ENCODE data around the gene ELMO2.

The ELMO2 gene

GRCh38 chr20:46361811-46362210 lies 44.6 kb downstream of the ELMO2 start:
- H3K4me1 ChIP-seq (ENCODE audit: control insufficient read depth, insufficient read depth, low read length): no peaks in the 10 kb centered on the region; the same call in 1 of the 2 replicates
- no peak for DNase-seq (ENCODE audit: low read depth, low spot score)

GRCh38 chr20:46361381-46361780 lies 45.0 kb downstream of the ELMO2 start:
- Histone ChIP-seq H3K36me3 (ENCODE audit: control insufficient read depth, insufficient read depth, low read length) (peaks cover 11% of the 10 kb centered on the region), H3K27me3 (ENCODE audit: control insufficient read depth, insufficient read depth, low read length) (no peaks in the 10 kb centered on the region), H3K27ac (ENCODE audit: low read length) (no peak overlapping the region), H3K9me3 (ENCODE audit: control insufficient read depth, insufficient read depth, low read length) (no peaks in the 10 kb centered on the region), H3K4me3 (ENCODE audit: low read length) (no peak overlapping the region), H3K4me1 (ENCODE audit: control insufficient read depth, insufficient read depth, low read length) (no peaks in the 10 kb centered on the region; the same call in 1 of the 2 replicates)
- DNase-seq (ENCODE audit: low read depth, low spot score): no peak
- WGBS (ENCODE audit: insufficient coverage, insufficient read length): no CpG with 5 or more reads among the region's 5 CpGs

More at GRCh38 chr20:46361811-46362210, 44.6 kb downstream of the ELMO2 start:
- H3K27me3 ChIP-seq (ENCODE audit: control insufficient read depth, insufficient read depth, low read length): no peaks in the 10 kb centered on the region
- no peaks in the 10 kb centered on the region for H3K9me3 ChIP-seq (ENCODE audit: control insufficient read depth, insufficient read depth, low read length)
- no CpG with 5 or more reads among the region's 2 CpGs for WGBS (ENCODE audit: insufficient coverage, insufficient read length)
- no peak overlapping the region for H3K4me3 ChIP-seq (ENCODE audit: low read length)
- no peak overlapping the region for H3K27ac ChIP-seq (ENCODE audit: low read length)
- H3K36me3 ChIP-seq (ENCODE audit: control insufficient read depth, insufficient read depth, low read length): peaks cover 10% of the 10 kb centered on the region; the same call in 1 of the 2 replicates

GRCh38 chr20:46359233-46359751 lies 47.1 kb downstream of the ELMO2 start:
- no CpG with 5 or more reads among the region's 10 CpGs for WGBS (ENCODE audit: insufficient coverage, insufficient read length)
- no peaks in the 10 kb centered on the region for H3K27me3 ChIP-seq (ENCODE audit: control insufficient read depth, insufficient read depth, low read length)
- H3K4me3 ChIP-seq (ENCODE audit: low read length): no peak overlapping the region
- no peaks in the 10 kb centered on the region for H3K9me3 ChIP-seq (ENCODE audit: control insufficient read depth, insufficient read depth, low read length)
- no peak overlapping the region for H3K27ac ChIP-seq (ENCODE audit: low read length)
- no peak for DNase-seq (ENCODE audit: low read depth, low spot score)
- peaks cover 16% of the 10 kb centered on the region for H3K36me3 ChIP-seq (ENCODE audit: control insufficient read depth, insufficient read depth, low read length)
- no peaks in the 10 kb centered on the region; the same call in 1 of the 2 replicates for H3K4me1 ChIP-seq (ENCODE audit: control insufficient read depth, insufficient read depth, low read length)

- WGBS (ENCODE audit: insufficient coverage, insufficient read length): no CpG with 5 or more reads among the region's 19 CpGs
- no peak overlapping the region for H3K27ac ChIP-seq (ENCODE audit: low read length)
- H3K4me3 ChIP-seq (ENCODE audit: low read length): no peak overlapping the region
- H3K4me1 ChIP-seq (ENCODE audit: control insufficient read depth, insufficient read depth, low read length): no peaks in the 10 kb centered on the region; the same call in 1 of the 2 replicates
- H3K9me3 ChIP-seq (ENCODE audit: control insufficient read depth, insufficient read depth, low read length): no peaks in the 10 kb centered on the region
- H3K27me3 ChIP-seq (ENCODE audit: control insufficient read depth, insufficient read depth, low read length): no peaks in the 10 kb centered on the region
- peaks cover 16% of the 10 kb centered on the region for H3K36me3 ChIP-seq (ENCODE audit: control insufficient read depth, insufficient read depth, low read length)
- DNase-seq (ENCODE audit: low read depth, low spot score): no peak
These were observed 47.9 kb downstream of the ELMO2 start for GRCh38 chr20:46358346-46359058.

- no peak for DNase-seq (ENCODE audit: low read depth, low spot score)
- Histone ChIP-seq H3K27me3 (ENCODE audit: control insufficient read depth, insufficient read depth, low read length) (no peaks in the 10 kb centered on the region), H3K4me3 (ENCODE audit: low read length) (no peak overlapping the region), H3K27ac (ENCODE audit: low read length) (no peak overlapping the region), H3K9me3 (ENCODE audit: control insufficient read depth, insufficient read depth, low read length) (no peaks in the 10 kb centered on the region), H3K36me3 (ENCODE audit: control insufficient read depth, insufficient read depth, low read length) (peaks cover 16% of the 10 kb centered on the region), H3K4me1 (ENCODE audit: control insufficient read depth, insufficient read depth, low read length) (no peaks in the 10 kb centered on the region; the same call in 1 of the 2 replicates)
- no CpG with 5 or more reads among the region's 13 CpGs for WGBS (ENCODE audit: insufficient coverage, insufficient read length)
These were observed 49.3 kb downstream of the ELMO2 start for GRCh38 chr20:46357030-46357514.

GRCh38 chr20:46356195-46357029 lies 50.0 kb downstream of the ELMO2 start:
- peaks cover under 1% of the 10 kb centered on the region; the same call in 1 of the 2 replicates for H3K4me1 ChIP-seq (ENCODE audit: control insufficient read depth, insufficient read depth, low read length)
- no CpG with 5 or more reads among the region's 23 CpGs for WGBS (ENCODE audit: insufficient coverage, insufficient read length)
- H3K4me3 ChIP-seq (ENCODE audit: low read length): no peak overlapping the region
- peaks cover 16% of the 10 kb centered on the region for H3K36me3 ChIP-seq (ENCODE audit: control insufficient read depth, insufficient read depth, low read length)
- no peaks in the 10 kb centered on the region for H3K9me3 ChIP-seq (ENCODE audit: control insufficient read depth, insufficient read depth, low read length)
- no peaks in the 10 kb centered on the region for H3K27me3 ChIP-seq (ENCODE audit: control insufficient read depth, insufficient read depth, low read length)
- DNase-seq (ENCODE audit: low read depth, low spot score): no peak
- H3K27ac ChIP-seq (ENCODE audit: low read length): no peak overlapping the region

- Histone ChIP-seq H3K36me3 (ENCODE audit: control insufficient read depth, insufficient read depth, low read length) (peaks cover 19% of the 10 kb centered on the region), H3K4me1 (ENCODE audit: control insufficient read depth, insufficient read depth, low read length) (peaks cover 3% of the 10 kb centered on the region)
- WGBS (ENCODE audit: insufficient coverage, insufficient read length): no CpG with 5 or more reads among the region's 7 CpGs
These were observed 50.6 kb downstream of the ELMO2 start for GRCh38 chr20:46355778-46356177.

GRCh38 chr20:46354920-46355654 lies 51.3 kb downstream of the ELMO2 start:
- no peak for DNase-seq (ENCODE audit: low read depth, low spot score)
- Histone ChIP-seq H3K27me3 (ENCODE audit: control insufficient read depth, insufficient read depth, low read length) (no peaks in the 10 kb centered on the region), H3K9me3 (ENCODE audit: control insufficient read depth, insufficient read depth, low read length) (no peaks in the 10 kb centered on the region), H3K4me3 (ENCODE audit: low read length) (no peak overlapping the region), H3K36me3 (ENCODE audit: control insufficient read depth, insufficient read depth, low read length) (peaks cover 19% of the 10 kb centered on the region), H3K4me1 (ENCODE audit: control insufficient read depth, insufficient read depth, low read length) (peaks cover 8% of the 10 kb centered on the region), H3K27ac (ENCODE audit: low read length) (no peak overlapping the region)
- no CpG with 5 or more reads among the region's 20 CpGs for WGBS (ENCODE audit: insufficient coverage, insufficient read length)

More at GRCh38 chr20:46355778-46356177, 50.6 kb downstream of the ELMO2 start:
- Histone ChIP-seq H3K27me3 (ENCODE audit: control insufficient read depth, insufficient read depth, low read length) (no peaks in the 10 kb centered on the region), H3K27ac (ENCODE audit: low read length) (no peak overlapping the region), H3K4me3 (ENCODE audit: low read length) (no peak overlapping the region), H3K9me3 (ENCODE audit: control insufficient read depth, insufficient read depth, low read length) (no peaks in the 10 kb centered on the region)
- DNase-seq (ENCODE audit: low read depth, low spot score): no peak

- Histone ChIP-seq H3K27ac (ENCODE audit: low read length) (no peak overlapping the region), H3K36me3 (ENCODE audit: control insufficient read depth, insufficient read depth, low read length) (peaks cover 21% of the 10 kb centered on the region), H3K4me1 (ENCODE audit: control insufficient read depth, insufficient read depth, low read length) (peaks cover 9% of the 10 kb centered on the region), H3K9me3 (ENCODE audit: control insufficient read depth, insufficient read depth, low read length) (no peaks in the 10 kb centered on the region), H3K27me3 (ENCODE audit: control insufficient read depth, insufficient read depth, low read length) (no peaks in the 10 kb centered on the region), H3K4me3 (ENCODE audit: low read length) (no peak overlapping the region)
- DNase-seq (ENCODE audit: low read depth, low spot score): no peak
- WGBS (ENCODE audit: insufficient coverage, insufficient read length): no CpG with 5 or more reads among the region's 4 CpGs
These were observed 52.2 kb downstream of the ELMO2 start for GRCh38 chr20:46354207-46354555.
